K562 (cell line): ENCODE measurements around the gene DNAH5.

Source experiments
- CBFA2T3 ChIP-seq: fragments of 450-650 bp; IDR thresholded peaks from 2 replicates; pipeline ENCODE4 v1.6.1; 2017
- CREM ChIP-seq: IDR thresholded peaks from 2 replicates; pipeline ENCODE4 v1.6.1; 2014; ENCODE audit warnings: antibody characterized with exemption, low read depth
- CTCF ChIP-seq, 3 experiments: IDR thresholded peaks in 2 of 3; conservative IDR thresholded peaks in 1 of 3; 2 replicates each; pipeline ENCODE4 v1.5.1; 2011 to 2012; ENCODE audit warnings: low read length in 3 of 3, mild to moderate bottlenecking in 3 of 3, control low read depth in 2 of 3, improper control_type of control experiment in 1 of 3, inconsistent platforms in 1 of 3, low read depth in 1 of 3, mixed read lengths in 1 of 3, moderate library complexity in 1 of 3; ENCODE audit not compliant: insufficient read depth in 2 of 3
- E2F5 ChIP-seq: sonication (generic); formaldehyde crosslinking; IDR thresholded peaks from 2 replicates; pipeline ENCODE4 v1.8.0; 2022; ENCODE audit warnings: mild to moderate bottlenecking, missing genetic modification reagents
- GABPA ChIP-seq: fragments of 200-800 bp; sonication (Bioruptor generic); conservative IDR thresholded peaks from 2 replicates; pipeline ENCODE4 v1.6.1; 2016; ENCODE audit warnings: low read depth, missing genetic modification characterization, missing compliant biosample characterization
- MAFF ChIP-seq: IDR thresholded peaks from 2 replicates; pipeline ENCODE4 v1.6.1; 2012; ENCODE audit warnings: low read length, improper control_type of control experiment
- POLR2A ChIP-seq: fragments of 450-650 bp; conservative IDR thresholded peaks from 2 replicates; pipeline ENCODE4 v1.6.1; 2016
- POLR2AphosphoS5 ChIP-seq: IDR thresholded peaks from 2 replicates; pipeline ENCODE4 v1.6.1; 2011; ENCODE audit warnings: mild to moderate bottlenecking, low read depth, low read length, moderate library complexity; ENCODE audit not compliant: control insufficient read depth, insufficient read depth
- TAF7 ChIP-seq: fragments of 450-650 bp; IDR thresholded peaks from 2 replicates; pipeline ENCODE4 v1.6.1; 2016; ENCODE audit warnings: missing genetic modification characterization, missing compliant biosample characterization
- ZBTB40 ChIP-seq, 2 experiments: fragments of 450-650 bp in 1 of 2; sonication (generic) in 1 of 2; formaldehyde crosslinking in 1 of 2; IDR thresholded peaks; 2 replicates each; pipeline versions ENCODE4 v1.7.1 to v1.9.0; 2016 to 2022; ENCODE audit warnings: inconsistent platforms in 1 of 2, mild to moderate bottlenecking in 1 of 2, missing genetic modification reagents in 1 of 2
- ZFP1 ChIP-seq: fragments of 450-650 bp; formaldehyde crosslinking; IDR thresholded peaks from 2 replicates; pipeline ENCODE4 v1.4.0; 2020; ENCODE audit warnings: mild to moderate bottlenecking, mixed read lengths

GRCh38 chr5:13930541-13931171, 13.8 kb downstream of the DNAH5 start:
- TF ChIP-seq CTCF (IDR thresholded peaks at IDR 0.05 in 2 of 3, conservative IDR thresholded peaks at IDR 0.05 in 1 of 3; ENCODE audit: insufficient read depth in 2 of 3, low read depth in 1 of 3, low read length in 3 of 3) (no peak), E2F5 (no peak), CREM (no peak), GABPA (tag) (no peak), ZBTB40 (IDR thresholded peaks at IDR 0.05) (no peak), ZBTB40 (CRISPR knock-in tag; IDR thresholded peaks at IDR 0.05) (no peak), POLR2A (no peak), ZFP1 (CRISPR knock-in tag) (no peak), MAFF (no peak), CBFA2T3 (no peak), POLR2AphosphoS5 (no peak), TAF7 (tag) (no peak)
